COLO668 (cell line): ENCODE measurements around the gene SLC35G6.
"Not testable (repeated sequence)": the region's sequence is repeated elsewhere in the genome, so short reads cannot be mapped to it uniquely, and the experiment has no call there.

Experiments used
- DNase-seq: peaks from one replicate; lab custom pipeline; 2025; ENCODE audit not compliant: unreplicated experiment; lab: John Stamatoyannopoulos, UW

SLC35G6 gene

DNA sequence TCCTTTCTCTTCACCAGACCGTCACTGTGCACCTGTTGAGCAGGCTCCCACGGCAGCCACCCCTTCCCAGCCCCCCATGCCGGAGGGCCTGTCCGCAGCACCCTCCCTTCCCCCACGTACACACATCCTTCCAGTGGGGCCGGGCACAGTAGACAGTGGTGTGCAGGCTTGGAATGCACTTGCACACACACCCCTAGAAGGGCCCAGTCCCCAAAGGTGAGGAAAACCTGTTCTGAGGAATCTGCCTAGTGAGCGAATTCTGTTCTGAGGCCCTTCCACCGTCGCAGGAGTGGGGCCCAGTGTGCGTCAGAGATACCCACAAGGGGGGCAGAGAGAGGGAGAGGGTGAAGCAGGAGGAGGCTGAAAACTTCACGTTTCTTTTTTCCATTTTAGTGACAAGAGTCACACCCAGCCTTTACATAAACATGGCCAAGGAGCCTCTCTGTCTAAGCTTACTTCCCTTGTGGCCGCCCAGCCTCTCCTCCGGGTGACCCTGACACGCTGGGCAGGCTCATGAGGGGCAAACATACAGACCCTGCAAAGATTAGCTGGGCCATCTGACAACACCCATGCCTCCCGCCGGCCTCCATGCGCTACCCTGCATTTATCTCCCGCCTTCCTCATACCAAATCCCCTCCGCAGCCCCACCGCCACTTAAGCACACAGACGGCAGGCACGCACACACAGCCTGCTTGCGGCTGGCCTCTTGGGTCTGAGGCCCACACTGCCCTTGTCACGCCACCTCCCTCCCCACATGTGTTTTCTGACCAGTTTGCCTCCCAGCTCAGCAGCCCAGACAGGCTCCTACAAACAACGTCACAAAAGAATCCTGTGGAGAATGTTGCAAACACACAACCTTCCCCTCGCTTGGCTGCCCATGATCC lies 3.6 kb upstream of the SLC35G6 start:
- DNase-seq = no peak

DNA sequence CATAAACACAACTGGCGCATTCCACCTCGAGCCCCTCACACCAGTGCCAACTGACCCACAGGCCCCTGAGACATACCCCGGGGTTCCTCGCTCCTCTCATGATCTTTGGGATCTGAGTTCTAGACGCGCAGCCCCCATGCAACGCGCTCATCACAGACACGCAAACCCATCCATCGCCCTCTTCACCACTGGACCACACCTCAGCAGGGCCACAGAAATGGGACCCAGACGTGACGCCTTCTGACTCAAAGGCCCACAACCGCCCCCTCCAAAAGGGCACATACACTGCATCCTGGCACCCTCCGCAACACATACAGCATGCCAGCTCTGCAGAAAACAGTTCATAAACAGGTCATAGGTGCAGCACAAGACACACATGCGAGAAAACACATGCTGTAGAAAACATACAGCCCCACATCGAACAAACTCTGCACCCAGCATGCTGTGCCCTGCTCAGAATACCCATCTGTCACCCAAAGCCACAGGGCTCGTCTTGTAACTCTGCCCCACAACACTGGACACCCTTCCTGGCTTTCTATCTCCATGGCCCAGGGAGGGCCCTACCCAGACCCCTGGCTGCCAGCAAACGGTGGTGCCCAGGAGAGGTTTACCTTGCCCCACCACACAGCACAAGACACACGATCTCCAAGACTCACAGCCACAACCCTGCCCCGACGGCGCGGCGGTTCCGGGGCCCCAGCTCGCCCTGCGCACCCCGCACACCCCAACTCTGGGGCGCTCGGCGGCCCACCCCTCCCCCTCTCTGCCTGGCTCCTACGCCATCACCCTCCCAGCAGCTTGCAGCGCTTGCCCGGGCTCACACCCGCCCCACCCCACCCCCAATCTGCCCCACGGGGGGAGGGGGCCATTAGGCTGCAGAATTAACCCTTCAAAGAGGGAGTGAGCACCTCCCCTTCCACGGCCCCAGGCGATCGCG lies 2.7 kb upstream of the SLC35G6 start:
- DNase-seq = peak; percentile 7

DNA sequence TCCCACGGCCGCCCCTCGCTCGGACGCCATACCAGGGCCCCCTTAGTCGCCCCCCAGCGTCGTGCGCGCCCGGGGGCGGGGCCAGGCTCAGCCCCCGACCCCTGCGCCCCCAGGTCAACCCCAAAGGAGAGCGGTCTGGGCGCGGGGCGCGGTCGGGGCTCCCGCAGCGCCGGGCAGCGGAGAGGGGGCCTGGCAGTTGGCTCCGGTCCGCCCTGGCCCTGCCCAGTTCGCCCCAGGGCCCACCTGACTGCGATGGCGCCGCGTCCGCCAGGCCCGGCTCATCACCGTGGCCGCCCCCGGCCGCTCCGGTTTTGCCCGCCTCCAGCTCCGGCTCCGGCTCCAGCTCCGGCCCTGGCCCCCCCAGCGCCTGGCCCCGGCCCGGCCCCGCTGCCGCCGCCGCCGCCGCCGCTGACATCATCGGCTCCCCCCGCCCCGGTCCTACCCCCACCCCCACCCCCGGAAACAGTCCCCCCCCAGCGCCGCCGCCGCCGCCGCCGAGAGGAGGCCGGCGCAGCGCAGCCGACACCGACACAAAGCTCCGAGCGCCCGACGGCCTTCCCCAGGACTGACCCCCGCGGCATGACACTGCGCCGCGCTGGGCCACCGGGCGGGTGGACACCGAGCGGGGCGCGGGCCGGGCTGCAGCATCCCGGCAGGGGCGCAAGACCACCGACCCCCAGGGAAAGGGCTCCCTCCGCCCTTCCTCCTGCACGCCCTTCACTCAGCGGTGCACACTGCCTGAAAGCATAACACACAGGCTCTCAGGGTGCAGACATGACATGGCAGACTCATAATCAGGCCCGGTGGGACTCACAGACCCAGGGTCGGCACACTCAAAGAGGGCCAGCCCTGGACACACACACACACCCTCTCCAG lies 1.8 kb upstream of the SLC35G6 start, which contains the start of gene ZBTB4:
Gene ZBTB4 (minus strand): TSS at position 419 of the 876 bp plus-strand sequence. CDS start 12,830 bp downstream, outside the sequence.
- DNase-seq = peak; percentile 57

DNA sequence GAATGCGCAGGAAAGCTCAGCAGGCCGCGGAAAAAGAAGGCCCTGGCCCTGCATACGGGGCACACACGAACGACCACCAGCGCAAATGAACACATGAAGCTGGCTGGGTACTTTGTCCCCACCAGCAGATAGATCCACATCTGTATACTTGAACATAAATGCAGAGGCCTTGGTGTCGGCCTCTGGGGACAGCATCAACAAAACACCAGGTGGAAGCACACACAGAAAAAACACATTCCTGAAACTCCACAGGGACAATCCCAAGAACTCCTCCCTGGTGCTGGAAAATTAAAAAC lies 1.2 kb upstream of the SLC35G6 start:
- no peak for DNase-seq

DNA sequence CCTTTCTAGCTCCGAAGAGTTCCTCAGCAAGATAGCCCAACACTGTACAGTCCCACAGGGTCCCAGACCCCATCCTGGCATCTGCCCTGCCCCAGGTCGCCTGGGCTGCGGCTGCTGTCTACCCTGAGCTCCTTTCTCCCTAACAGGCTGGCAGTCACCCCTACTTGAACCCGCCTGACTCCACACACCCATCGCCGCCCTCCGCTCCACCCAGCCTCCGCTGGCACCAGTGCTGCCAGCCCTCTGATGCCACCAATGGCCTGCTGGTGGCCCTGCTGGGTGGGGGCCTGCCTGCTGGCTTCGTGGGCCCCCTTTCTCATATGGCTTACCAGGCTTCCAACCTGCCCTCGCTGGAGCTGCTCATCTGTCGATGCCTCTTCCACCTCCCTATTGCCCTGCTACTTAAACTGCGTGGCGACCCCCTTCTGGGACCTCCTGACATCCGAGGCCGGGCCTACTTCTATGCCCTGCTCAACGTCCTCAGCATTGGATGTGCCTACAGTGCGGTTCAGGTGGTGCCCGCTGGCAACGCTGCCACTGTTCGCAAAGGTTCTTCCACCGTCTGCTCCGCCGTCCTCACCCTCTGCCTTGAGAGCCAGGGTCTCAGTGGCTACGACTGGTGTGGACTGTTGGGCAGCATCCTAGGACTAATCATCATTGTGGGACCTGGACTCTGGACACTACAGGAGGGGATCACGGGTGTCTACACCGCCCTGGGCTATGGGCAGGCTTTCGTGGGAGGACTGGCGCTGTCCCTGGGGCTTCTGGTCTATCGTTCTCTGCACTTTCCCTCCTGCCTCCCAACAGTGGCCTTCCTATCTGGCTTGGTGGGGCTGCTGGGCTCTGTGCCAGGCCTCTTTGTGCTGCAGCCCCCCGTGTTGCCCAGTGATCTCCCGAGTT lies 846 bp downstream of the SLC35G6 start:
- not testable (repeated sequence) for DNase-seq

DNA sequence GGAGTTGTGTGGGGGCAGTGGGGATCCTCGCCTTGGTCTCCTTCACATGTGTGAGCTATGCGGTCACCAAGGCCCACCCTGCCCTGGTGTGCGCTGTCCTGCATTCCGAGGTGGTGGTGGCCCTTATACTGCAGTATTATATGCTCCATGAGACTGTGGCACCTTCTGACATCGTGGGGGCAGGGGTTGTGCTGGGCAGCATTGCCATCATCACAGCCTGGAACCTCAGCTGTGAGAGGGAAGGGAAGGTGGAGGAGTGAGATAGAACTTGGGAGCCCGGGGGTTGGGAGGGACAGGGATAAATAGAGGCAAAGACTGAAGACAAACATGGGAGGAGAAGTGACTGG lies 1.5 kb downstream of the SLC35G6 start:
- DNase-seq = not testable (repeated sequence)

DNA sequence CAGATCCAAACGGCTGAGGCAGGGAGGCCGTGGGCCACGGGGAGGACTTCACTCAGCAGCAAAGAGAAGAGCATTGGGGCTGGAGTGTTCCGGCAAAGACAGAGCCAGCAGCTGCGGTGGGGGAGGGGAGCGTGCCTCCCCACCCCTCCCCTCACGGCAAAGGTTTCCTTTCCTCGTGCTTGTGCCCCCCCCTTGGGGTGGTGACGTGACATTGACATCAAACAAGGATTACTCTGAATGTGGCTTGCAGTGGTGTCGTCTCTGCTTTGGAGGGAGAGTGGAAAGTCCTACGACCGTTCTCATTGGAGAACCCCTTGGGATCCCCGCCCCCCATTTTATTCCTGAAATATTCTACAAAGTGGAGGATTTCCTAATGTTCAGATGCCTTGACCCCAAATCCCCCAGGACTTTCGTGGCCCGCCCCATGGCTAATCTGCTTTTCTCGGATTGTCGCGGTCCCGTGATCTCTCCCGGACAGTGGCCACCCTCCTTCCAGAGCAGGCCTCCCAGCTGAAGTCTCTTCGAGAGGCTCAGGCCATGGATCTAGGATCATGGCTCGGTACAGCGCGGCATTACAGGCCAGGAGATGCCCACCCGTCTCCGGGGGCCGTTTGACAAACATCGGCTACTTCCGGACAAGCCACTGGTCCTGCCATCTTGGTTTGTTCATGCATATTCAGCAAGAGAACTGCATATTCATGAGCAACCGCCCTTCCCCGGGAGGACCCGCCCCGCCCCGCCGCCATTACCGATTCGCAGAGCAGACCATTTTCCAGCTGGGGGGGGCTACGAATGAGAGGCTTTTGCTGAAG lies 2.2 kb downstream of the SLC35G6 start:
- peak; percentile 86 for DNase-seq

DNA sequence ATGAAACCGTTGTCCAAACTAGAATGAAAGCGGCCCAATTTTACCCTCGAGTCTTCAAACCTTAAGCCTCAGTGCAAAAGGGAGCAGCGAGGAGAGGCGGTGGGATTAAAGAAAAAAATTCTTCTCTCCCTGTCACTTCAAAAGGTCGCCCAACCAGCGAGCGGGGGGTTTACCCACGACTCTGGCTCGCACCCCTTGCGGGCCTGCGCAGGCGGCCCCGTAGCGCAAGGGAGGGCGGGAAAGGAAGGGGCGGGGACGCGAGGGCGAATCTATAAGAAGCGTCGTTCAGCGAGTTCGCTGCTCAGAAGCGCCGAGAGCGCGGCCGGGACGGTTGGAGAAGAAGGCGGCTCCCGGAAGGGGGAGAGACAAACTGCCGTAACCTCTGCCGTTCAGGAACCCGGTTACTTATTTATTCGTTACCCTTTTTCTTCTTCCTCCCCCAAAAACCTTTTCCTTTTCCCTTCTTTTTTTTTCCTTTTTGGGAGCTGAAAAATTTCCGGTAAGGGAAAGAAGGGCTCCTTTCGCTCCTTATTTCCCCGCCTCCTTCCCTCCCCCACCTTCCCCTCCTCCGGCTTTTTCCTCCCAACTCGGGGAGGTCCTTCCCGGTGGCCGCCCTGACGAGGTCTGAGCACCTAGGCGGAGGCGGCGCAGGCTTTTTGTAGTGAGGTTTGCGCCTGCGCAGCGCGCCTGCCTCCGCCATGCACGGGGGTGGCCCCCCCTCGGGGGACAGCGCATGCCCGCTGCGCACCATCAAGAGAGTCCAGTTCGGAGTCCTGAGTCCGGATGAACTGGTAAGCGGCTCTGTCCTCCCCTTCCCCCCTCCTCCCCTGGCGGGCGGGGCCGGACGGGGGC lies 3.0 kb downstream of the SLC35G6 start, which contains the start of gene POLR2A:
Gene POLR2A (plus strand): TSS at position 300 of the 852 bp plus-strand sequence.
- DNase-seq = peak; percentile 93

DNA sequence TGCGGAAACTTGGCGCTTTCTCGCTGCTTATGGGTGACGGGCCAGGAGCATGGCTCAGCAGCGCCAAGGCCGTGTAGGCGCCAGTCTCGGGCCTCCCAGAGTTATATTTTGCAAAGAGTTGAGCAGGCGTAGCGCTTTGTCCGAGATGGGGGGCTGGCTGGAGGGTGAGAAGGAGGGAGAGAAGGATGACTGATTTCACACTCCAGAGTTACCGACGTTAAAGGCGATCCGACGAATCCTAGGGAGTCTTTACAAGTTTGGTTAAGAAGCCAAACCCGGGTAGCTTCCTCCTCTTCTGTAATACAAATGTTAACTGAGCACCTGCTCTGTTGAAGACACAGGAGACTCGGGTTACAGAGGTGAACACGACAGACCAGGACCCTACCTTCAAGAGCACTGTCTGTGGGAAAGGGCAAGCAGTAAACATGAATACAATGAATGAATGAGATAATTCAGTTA lies 3.7 kb downstream of the SLC35G6 start:
- peak; percentile 8 for DNase-seq

DNA sequence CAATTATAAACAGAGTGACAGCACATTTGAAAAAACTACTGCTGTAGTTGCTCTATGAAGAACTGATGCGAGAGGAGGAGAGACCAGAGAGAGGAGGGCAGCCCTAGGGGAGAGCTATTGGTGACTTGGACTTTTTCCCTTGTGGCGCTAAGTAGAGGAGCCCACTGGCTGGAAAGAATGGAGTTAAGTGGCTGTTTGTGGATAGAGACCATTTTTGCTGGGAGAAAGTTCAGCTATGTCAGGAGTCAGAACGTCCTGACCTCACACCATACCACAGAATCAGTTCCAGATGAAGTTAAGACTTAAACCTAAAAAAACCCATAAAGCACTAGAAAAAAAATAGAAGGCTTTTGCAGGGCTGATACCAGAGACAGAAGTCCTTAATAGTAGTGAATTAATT lies 4.9 kb downstream of the SLC35G6 start:
- no peak for DNase-seq

DNA sequence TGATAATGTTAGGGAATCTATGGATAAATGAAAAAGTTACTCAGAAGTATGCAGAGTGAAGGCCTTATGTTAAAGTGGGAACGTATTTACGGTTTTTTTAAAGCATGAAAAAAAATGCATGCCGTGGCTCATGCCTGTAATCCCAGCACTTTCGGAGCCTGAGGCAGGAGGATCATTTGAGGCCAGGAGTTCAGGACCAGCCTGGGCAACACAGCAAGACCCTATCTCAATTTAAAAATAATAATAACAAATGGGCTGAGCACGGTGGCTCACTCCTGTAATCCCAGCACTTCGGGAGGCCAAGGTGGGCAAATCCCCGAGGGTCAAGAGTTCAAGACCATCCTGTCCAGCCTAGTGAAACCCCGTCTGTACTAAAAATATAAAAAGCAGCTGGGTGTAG lies 8.9 kb downstream of the SLC35G6 start:
- no peak for DNase-seq

DNA sequence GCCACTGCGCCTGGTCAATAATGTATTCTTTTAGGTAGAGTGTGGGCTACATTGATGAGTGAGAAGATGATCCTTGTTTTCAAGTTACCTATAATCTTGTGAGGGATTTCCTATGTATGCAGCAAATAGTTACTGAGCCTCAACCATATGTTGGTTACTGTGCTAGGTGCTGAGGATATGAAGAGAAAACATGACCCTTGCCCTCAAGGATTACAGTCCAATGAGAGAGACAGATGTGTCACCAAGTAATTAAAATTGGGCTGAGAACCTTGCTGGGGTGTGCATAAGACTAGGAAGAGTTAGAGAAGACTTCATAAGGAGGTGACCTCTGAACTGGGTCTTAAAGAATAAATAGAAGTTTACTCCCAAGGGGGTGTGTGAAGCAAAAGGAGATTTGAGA lies 10.3 kb downstream of the SLC35G6 start:
- DNase-seq = no peak

DNA sequence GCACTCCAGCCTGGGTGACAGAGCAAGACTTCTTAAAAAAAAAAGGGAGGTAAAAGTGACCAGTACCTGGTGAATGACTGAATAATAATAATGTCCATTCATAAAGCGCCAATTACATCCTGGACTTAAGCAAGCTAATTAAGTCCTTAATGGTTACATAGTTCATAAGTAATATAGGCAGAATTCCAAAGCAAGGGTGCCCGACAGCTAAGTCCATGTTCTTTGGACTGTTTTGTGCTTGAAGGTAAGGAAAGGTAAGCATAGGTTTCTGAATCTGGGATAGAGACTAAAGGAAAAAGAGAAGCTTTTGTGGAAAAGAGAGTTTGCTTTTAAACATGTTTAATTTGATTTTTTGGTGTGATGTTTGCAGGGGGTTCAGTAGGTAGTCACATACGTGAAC lies 12.7 kb downstream of the SLC35G6 start:
- DNase-seq = no peak

DNA sequence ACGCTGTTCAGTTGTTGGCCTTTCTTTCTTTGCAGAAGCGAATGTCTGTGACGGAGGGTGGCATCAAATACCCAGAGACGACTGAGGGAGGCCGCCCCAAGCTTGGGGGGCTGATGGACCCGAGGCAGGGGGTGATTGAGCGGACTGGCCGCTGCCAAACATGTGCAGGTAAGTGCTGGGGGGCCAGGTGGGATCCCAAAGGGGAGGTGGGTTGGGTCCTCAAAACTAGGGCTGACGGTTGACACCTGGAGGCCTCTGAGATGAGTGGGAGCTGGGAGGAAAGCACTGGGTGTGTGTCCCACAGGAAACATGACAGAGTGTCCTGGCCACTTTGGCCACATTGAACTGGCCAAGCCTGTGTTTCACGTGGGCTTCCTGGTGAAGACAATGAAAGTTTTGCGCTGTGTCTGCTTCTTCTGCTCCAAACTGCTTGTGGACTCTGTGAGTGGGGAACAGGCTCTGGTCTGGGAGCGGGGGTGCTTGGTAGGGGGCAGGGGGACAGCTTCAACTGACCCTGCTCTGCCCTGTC lies 14.7 kb downstream of the SLC35G6 start:
- no peak for DNase-seq

DNA sequence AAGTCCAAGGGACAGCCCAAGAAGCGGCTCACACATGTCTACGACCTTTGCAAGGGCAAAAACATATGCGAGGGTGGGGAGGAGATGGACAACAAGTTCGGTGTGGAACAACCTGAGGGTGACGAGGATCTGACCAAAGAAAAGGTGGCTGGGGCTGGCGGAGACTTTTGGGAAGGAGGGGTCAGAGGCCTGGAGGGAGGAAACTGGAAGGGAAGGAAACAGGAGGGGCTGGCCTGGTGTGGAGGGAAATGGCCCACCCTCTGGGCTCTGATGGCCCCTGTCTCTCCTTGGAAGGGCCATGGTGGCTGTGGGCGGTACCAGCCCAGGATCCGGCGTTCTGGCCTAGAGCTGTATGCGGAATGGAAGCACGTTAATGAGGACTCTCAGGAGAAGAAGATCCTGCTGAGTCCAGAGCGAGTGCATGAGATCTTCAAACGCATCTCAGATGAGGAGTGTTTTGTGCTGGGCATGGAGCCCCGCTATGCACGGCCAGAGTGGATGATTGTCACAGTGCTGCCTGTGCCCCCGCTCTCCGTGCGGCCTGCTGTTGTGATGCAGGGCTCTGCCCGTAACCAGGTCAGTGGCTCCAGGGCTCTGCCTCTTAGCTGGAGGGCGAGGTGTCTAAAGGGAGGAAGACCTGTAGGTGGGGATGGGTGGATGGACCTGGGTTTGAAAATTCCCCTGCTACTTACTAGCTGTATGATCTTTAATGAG lies 15.4 kb downstream of the SLC35G6 start:
- DNase-seq = no peak

DNA sequence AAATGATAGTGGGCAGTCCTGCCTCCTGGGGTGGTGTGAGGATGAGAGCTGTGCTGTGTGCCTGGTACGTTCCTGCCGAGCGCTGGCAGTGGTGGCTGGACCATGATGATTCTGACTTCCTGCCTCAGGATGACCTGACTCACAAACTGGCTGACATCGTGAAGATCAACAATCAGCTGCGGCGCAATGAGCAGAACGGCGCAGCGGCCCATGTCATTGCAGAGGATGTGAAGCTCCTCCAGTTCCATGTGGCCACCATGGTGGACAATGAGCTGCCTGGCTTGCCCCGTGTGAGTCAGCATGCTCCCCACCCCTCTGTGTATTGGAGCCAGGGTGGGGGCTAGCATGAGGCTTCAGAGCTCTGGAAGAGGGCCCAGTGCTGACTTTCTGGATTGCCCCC lies 16.0 kb downstream of the SLC35G6 start:
- no peak for DNase-seq

DNA sequence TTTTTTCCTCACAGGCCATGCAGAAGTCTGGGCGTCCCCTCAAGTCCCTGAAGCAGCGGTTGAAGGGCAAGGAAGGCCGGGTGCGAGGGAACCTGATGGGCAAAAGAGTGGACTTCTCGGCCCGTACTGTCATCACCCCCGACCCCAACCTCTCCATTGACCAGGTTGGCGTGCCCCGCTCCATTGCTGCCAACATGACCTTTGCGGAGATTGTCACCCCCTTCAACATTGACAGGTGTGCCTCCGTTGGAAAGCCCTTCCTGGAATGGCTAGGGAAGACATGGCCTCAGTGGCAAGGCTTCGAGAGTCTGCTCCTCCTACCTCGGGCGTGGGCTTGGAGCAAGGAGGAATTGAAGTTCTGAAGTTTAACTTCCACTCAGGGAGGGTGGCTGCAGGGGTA lies 16.4 kb downstream of the SLC35G6 start:
- no peak for DNase-seq
